HEK293T (cell line): ENCODE results near the gene MAP2K5.

Source experiments
- CTCF ChIA-PET: fragments of 350-600 bp; formaldehyde crosslinking; extraction: SDS; loops from one replicate; lab custom pipeline; 2021; ENCODE audit warnings: antibody characterized with exemption, inconsistent platforms; lab: Yijun Ruan, JAX
- POLR2A ChIA-PET: fragments of 350-600 bp; formaldehyde crosslinking; extraction: SDS; loops from one replicate; lab custom pipeline; 2020; ENCODE audit warnings: antibody characterized with exemption, inconsistent platforms; lab: Yijun Ruan, JAX
- DNase-seq: peaks from one replicate; pipeline ENCODE4 v3.0.0; 2012; ENCODE audit warnings: mixed read lengths; ENCODE audit errors: extremely low spot score
- ARNT ChIP-seq: fragments of 450-650 bp; IDR thresholded peaks from 2 replicates; pipeline ENCODE4 v1.6.1; 2017; ENCODE audit warnings: mild to moderate bottlenecking
- BHLHE40 ChIP-seq: fragments of 450-650 bp; IDR thresholded peaks from 2 replicates; pipeline ENCODE4 v1.6.1; 2016; ENCODE audit warnings: mild to moderate bottlenecking, moderate library complexity, borderline replicate concordance
- CTBP1 ChIP-seq: fragments of 450-650 bp; IDR thresholded peaks from 2 replicates; pipeline ENCODE4 v1.6.1; 2016; ENCODE audit warnings: borderline replicate concordance
- ELF4 ChIP-seq: fragments of 450-650 bp; IDR thresholded peaks from 2 replicates; pipeline ENCODE4 v1.6.1; 2017; ENCODE audit warnings: antibody characterized with exemption
- FOXA1 ChIP-seq: fragments of 450-650 bp; IDR thresholded peaks from 2 replicates; pipeline ENCODE4 v1.6.1; 2016; ENCODE audit warnings: mild to moderate bottlenecking
- FOXK2 ChIP-seq: fragments of 450-650 bp; IDR thresholded peaks from 2 replicates; pipeline ENCODE4 v1.6.1; 2016; ENCODE audit warnings: mild to moderate bottlenecking
- FOXM1 ChIP-seq: fragments of 450-650 bp; IDR thresholded peaks from 2 replicates; pipeline ENCODE4 v1.6.1; 2017; ENCODE audit warnings: mild to moderate bottlenecking, borderline replicate concordance
- HDGF ChIP-seq: fragments of 450-650 bp; IDR thresholded peaks from 2 replicates; pipeline ENCODE4 v1.6.1; 2017; ENCODE audit warnings: antibody characterized with exemption, borderline replicate concordance
- L3MBTL2 ChIP-seq: fragments of 450-650 bp; conservative IDR thresholded peaks from 2 replicates; pipeline ENCODE4 v1.6.1; 2016; ENCODE audit warnings: mild to moderate bottlenecking
- LEF1 ChIP-seq: fragments of 450-650 bp; IDR thresholded peaks from 2 replicates; pipeline ENCODE4 v1.6.1; 2017; ENCODE audit warnings: mild to moderate bottlenecking, borderline replicate concordance
- NFRKB ChIP-seq: fragments of 450-650 bp; IDR thresholded peaks from 2 replicates; pipeline ENCODE4 v1.6.1; 2016; ENCODE audit warnings: mild to moderate bottlenecking, moderate library complexity
- SP1 ChIP-seq: fragments of 450-650 bp; IDR thresholded peaks from 2 replicates; pipeline ENCODE4 v1.6.1; 2017
- SUZ12 ChIP-seq: fragments of 450-650 bp; IDR thresholded peaks from 2 replicates; pipeline ENCODE4 v1.6.1; 2016; ENCODE audit warnings: mild to moderate bottlenecking
- TARDBP ChIP-seq: fragments of 450-650 bp; IDR thresholded peaks from 2 replicates; pipeline ENCODE4 v1.6.1; 2016
- ZNF384 ChIP-seq: fragments of 450-650 bp; IDR thresholded peaks from 2 replicates; pipeline ENCODE4 v1.6.1; 2016
- TF ChIP-seq, protein P1 (sequence below): fragments of 450-650 bp; IDR thresholded peaks from 2 replicates; pipeline ENCODE4 v1.6.1; 2016

MAP2K5 gene

GRCh38 chr15:67796196-67797127, 254.0 kb downstream of the MAP2K5 start:
- TF ChIP-seq FOXM1: no peak
- TF ChIP-seq LEF1: no peak
- TF ChIP-seq ZNF384: no peak
- TF ChIP-seq SUZ12: no peak
- no peak for TF ChIP-seq HDGF
- no peak for TF ChIP-seq ARNT
- no peak for TF ChIP-seq NFRKB
- TF ChIP-seq FOXK2: no peak
- no peak for TF ChIP-seq FOXA1
- TF ChIP-seq ELF4: no peak
- TF ChIP-seq BHLHE40: no peak
- TF ChIP-seq, protein P1, sequence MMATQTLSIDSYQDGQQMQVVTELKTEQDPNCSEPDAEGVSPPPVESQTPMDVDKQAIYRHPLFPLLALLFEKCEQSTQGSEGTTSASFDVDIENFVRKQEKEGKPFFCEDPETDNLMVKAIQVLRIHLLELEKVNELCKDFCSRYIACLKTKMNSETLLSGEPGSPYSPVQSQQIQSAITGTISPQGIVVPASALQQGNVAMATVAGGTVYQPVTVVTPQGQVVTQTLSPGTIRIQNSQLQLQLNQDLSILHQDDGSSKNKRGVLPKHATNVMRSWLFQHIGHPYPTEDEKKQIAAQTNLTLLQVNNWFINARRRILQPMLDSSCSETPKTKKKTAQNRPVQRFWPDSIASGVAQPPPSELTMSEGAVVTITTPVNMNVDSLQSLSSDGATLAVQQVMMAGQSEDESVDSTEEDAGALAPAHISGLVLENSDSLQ: no peak
- no peak for TF ChIP-seq CTBP1
- TF ChIP-seq SP1: no peak
- CTCF ChIA-PET: no interaction called here
- POLR2A ChIA-PET: no interaction called here
- no peak for DNase-seq

DNA sequence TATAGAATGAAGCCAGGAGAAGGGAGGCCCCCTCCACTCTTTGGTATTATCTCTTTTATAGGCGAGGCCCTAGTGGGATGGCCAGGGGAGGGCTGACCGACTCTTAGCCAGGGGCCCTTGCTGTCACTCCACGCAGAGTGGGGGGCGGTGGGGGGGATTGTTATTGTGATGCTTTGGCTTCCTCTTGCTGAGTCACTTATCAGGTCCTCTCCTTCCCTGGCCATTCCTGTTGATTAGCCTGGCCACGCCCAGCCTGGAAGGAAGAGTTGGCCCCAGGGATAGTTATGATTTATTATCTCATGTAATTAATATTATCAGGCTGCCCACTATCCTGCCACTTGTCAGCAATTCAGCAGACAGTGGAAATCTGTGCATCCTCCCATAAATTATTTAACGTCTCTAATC, 257.3 kb downstream of the MAP2K5 start:
- TF ChIP-seq CTBP1 (no peak), LEF1 (no peak), L3MBTL2 (no peak), FOXM1 (no peak), FOXK2 (no peak), SP1 (no peak), NFRKB (no peak), BHLHE40 (no peak), ARNT (no peak), TARDBP (no peak), HDGF (no peak)
- CTCF ChIA-PET: no interaction called here
- no peak for DNase-seq
- POLR2A ChIA-PET: no interaction called here

DNA sequence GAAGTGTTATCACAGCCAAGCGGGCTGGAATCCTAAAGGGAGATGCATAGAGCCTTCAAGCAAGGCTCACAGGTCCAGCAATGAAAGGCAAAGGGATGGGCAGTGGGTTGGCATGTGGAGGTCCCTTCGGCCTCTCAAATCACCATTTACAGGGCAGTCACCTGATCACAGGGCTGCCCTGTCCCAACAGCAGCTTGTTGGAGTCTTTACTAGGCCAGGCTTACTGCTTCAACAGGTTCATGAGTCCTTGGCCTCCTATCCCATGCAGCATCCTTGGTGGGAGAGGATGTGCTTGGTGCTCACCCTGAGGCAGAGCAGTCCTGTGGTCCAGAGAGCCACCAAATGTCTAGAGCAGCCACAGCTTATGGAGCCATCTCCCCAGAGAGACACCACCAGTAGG, 258.6 kb downstream of the MAP2K5 start:
- DNase-seq: no peak
- CTCF ChIA-PET: no interaction called here
- no peak for TF ChIP-seq SP1
- no peak for TF ChIP-seq CTBP1
- no peak for TF ChIP-seq BHLHE40
- no peak for TF ChIP-seq FOXK2
- POLR2A ChIA-PET: interaction anchor here (1.2 kb wide), 1 partner anchor 281 kb away, joined by 3 read pairs; the partner anchor contains the start of gene C15orf61

- ChIA-PET CTCF (no interaction called here), POLR2A (interaction anchor here (0.9 kb wide), 1 partner anchor 10 kb away, joined by 3 read pairs; no protein-coding TSS in a partner anchor)
- DNase-seq: no peak
- no peak for TF ChIP-seq SUZ12
- TF ChIP-seq FOXK2: no peak
- no peak for TF ChIP-seq FOXM1
- no peak for TF ChIP-seq ELF4
- no peak for TF ChIP-seq SP1
- no peak for TF ChIP-seq FOXA1
- no peak for TF ChIP-seq L3MBTL2
These were observed 259.7 kb downstream of the MAP2K5 start for GRCh38 chr15:67801926-67802914.

GRCh38 chr15:67803299-67803698, 260.8 kb downstream of the MAP2K5 start:
- POLR2A ChIA-PET: no interaction called here

GRCh38 chr15:67803996-67804843, 261.7 kb downstream of the MAP2K5 start:
- TF ChIP-seq TARDBP (no peak), CTBP1 (no peak), FOXK2 (no peak), FOXM1 (no peak), SUZ12 (no peak), ELF4 (no peak), ARNT (no peak), L3MBTL2 (no peak), LEF1 (no peak)
- TF ChIP-seq, protein P1: no peak
- ChIA-PET POLR2A (no interaction called here), CTCF (no interaction called here)
- DNase-seq: no peak

More at GRCh38 chr15:67803299-67803698, 260.8 kb downstream of the MAP2K5 start:
- no peak for DNase-seq
- CTCF ChIA-PET: no interaction called here
- TF ChIP-seq ZNF384: no peak
- no peak for TF ChIP-seq FOXA1
- no peak for TF ChIP-seq FOXK2
- TF ChIP-seq ARNT: no peak
- TF ChIP-seq LEF1: no peak
